Lower lobe of right lung (tissue), 2 donors: ENCODE measurements around the gene ANKRD28. TPM values are rescaled to one million over a fixed set of nuclear protein-coding genes. Genes with fewer than 3 reads are reported as not detected.

Source experiments
- ATAC-seq, 2 donors: fragments of 200-7000 bp; cut with Tn5 transposase; one replicate each; pipeline ENCODE4 v1.9.1; 2020 to 2022; ENCODE audit warnings: mild to moderate bottlenecking in 2 of 2, moderate library complexity in 2 of 2
- DNase-seq: peaks from one replicate; pipeline ENCODE4 v3.0.0-alpha.2; 2020
- H3K27ac ChIP-seq: fragments of 200-600 bp; one replicate; pipeline ENCODE4 v1.8.0; 2022
- H3K27me3 ChIP-seq: fragments of 200-600 bp; one replicate; pipeline ENCODE4 v1.8.0; 2022; ENCODE audit warnings: low read depth
- H3K36me3 ChIP-seq: fragments of 200-600 bp; one replicate; pipeline ENCODE4 v1.8.0; 2022; ENCODE audit warnings: mild to moderate bottlenecking
- H3K4me1 ChIP-seq: fragments of 200-600 bp; one replicate; pipeline ENCODE4 v1.8.0; 2022
- H3K4me3 ChIP-seq: fragments of 200-600 bp; one replicate; pipeline ENCODE4 v1.8.0; 2022; ENCODE audit warnings: mild to moderate bottlenecking
- H3K9me3 ChIP-seq: fragments of 200-600 bp; one replicate; pipeline ENCODE4 v1.8.0; 2022
- intact Hi-C: fragments of 100-400 bp; cut with DNase I; formaldehyde crosslinking; loops from one replicate; pipeline ENCODE4 v1.11.0; 2022
- total RNA-seq: library from RNA; stranded (reverse); fragmentation: NEBNext Ultra II Directional; extraction: Animal tissue kit (Norgen Biotek cat#: 25700); gene quantifications from one replicate; pipeline ENCODE4 v1.2.1, GENCODE V29; 2021
- TF ChIP-seq, protein P1 (sequence below): fragments of 200-600 bp; IDR thresholded peaks from one replicate; pipeline ENCODE4 v1.8.0; 2022; ENCODE audit warnings: antibody characterized with exemption, mild to moderate bottlenecking
- donor health status: DM: no; HTN: yes; CAD: no; lungs with severe emphysema.

ANKRD28 gene
- total RNA-seq, 1 donor from 2014 or later: 57.2 TPM

DNA sequence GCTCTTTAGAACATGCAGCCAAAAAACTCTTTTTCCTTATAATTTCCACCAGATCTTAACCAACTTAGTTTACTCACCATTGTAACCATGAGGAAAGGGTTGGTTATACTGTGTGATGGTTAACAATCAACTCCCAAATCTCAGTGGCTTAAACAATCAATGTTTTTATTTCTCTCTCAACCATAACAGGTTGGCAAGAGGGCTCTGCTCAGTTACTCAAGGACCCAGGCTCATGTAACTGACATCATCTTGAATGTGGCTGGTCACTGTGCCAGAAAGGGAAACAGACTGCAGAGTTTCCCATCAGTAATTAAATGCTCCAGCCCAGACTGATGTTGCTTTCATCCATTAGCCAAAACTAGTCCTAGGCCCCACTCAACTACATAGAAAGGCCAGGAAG, 69.0 kb downstream of the ANKRD28 start:
- H3K27me3 ChIP-seq: no peaks in the 10 kb centered on the region
- ATAC-seq (no peak), DNase-seq (no peak)
- peaks cover 43% of the 10 kb centered on the region for H3K36me3 ChIP-seq
- H3K27ac ChIP-seq: no peak overlapping the region
- intact Hi-C loops: no loop called here
- peaks cover 3% of the 10 kb centered on the region for H3K4me1 ChIP-seq
- no peaks in the 10 kb centered on the region for H3K9me3 ChIP-seq
- TF ChIP-seq, protein P1, sequence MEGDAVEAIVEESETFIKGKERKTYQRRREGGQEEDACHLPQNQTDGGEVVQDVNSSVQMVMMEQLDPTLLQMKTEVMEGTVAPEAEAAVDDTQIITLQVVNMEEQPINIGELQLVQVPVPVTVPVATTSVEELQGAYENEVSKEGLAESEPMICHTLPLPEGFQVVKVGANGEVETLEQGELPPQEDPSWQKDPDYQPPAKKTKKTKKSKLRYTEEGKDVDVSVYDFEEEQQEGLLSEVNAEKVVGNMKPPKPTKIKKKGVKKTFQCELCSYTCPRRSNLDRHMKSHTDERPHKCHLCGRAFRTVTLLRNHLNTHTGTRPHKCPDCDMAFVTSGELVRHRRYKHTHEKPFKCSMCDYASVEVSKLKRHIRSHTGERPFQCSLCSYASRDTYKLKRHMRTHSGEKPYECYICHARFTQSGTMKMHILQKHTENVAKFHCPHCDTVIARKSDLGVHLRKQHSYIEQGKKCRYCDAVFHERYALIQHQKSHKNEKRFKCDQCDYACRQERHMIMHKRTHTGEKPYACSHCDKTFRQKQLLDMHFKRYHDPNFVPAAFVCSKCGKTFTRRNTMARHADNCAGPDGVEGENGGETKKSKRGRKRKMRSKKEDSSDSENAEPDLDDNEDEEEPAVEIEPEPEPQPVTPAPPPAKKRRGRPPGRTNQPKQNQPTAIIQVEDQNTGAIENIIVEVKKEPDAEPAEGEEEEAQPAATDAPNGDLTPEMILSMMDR: no peak
- no peak overlapping the region for H3K4me3 ChIP-seq

DNA sequence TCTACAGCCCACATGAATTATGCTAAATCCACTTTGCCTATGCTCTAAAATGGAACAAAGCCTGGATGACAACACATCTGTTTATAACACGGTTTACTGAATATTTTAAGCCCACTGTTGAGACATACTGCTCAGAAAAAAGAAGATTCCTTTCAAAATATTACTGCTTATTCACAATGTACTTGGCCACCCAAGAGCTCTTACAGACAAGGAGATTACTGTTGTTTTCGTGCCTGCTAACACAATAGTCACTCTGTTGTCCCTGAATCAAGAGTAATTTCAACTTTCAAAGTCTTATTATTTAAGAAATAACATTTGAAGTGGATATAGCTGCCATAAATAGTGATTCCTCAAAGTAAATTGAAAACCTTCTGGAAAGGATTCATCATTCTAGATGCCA, 70.9 kb downstream of the ANKRD28 start:
- no peak for DNase-seq
- no peak overlapping the region for H3K27ac ChIP-seq
- TF ChIP-seq, protein P1: no peak
- no peak for ATAC-seq
- H3K36me3 ChIP-seq: peaks cover 43% of the 10 kb centered on the region
- no peaks in the 10 kb centered on the region for H3K9me3 ChIP-seq
- H3K4me3 ChIP-seq: no peak overlapping the region
- no peaks in the 10 kb centered on the region for H3K27me3 ChIP-seq
- H3K4me1 ChIP-seq: peaks cover 7% of the 10 kb centered on the region
- intact Hi-C loops: no loop called here

DNA sequence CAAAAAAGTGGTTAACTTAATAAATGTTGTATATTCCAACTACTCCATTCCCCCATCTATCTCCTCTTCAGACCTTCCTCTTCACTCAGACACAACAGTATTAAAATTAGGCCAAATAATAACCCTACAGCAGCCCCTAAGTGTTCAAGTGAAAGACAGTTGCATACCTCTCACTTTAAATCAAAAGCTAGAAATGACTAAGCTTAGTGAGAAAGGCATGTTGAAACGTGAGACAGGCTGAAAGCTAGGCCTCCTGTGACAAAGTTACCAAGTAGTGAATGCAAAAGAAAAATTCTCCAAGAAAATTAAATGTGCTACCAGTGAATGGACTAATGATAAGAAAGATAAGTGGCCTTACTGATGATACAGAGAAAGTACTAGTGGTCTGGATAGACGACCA, 71.7 kb downstream of the ANKRD28 start:
- Histone ChIP-seq H3K9me3 (no peaks in the 10 kb centered on the region), H3K4me1 (peaks cover 7% of the 10 kb centered on the region), H3K27ac (no peak overlapping the region), H3K36me3 (peaks cover 47% of the 10 kb centered on the region), H3K27me3 (no peaks in the 10 kb centered on the region), H3K4me3 (no peak overlapping the region)
- no peak for ATAC-seq
- no peak for DNase-seq
- TF ChIP-seq, protein P1: no peak
- intact Hi-C loops: no loop called here

DNA sequence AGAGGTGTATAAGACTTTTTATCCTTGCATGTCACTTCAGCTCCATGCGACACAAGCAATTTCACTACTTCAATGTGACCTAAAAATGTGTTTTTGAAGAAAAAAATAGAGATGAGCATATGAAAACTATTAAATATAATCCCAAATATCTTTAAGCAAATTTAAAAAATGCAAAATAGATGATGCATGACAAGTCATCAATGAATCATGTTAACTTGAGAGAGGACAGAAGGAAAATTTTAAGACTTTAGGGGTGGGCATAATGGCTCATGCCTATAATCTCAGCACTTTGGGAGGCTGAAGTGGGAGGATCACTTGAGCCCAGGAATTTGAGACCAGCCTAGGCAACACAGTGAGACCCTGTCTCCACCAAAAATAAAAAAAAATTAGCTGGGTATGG, 73.3 kb downstream of the ANKRD28 start:
- TF ChIP-seq, protein P1: no peak

DNA sequence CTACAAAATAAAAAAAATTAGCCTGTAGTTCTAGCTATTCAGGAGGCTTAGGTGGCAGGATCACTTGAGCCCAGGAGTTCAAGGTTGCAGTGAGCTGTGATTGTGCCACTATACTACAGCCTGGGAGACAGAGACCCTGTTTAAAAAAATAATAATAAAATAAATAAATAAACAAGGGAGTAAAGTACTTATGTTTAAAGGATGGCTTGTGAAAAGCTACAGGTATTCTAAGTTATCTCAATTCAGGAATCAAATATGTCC, 74.2 kb downstream of the ANKRD28 start:
- TF ChIP-seq, protein P1: no peak
- DNase-seq: no peak
- Histone ChIP-seq H3K27me3 (no peaks in the 10 kb centered on the region), H3K4me3 (no peak overlapping the region), H3K4me1 (peaks cover 7% of the 10 kb centered on the region), H3K36me3 (peaks cover 49% of the 10 kb centered on the region), H3K27ac (no peak overlapping the region), H3K9me3 (no peaks in the 10 kb centered on the region)
- no peak for ATAC-seq
- intact Hi-C loops: no loop called here

More for the DNA sequence above, 73.3 kb downstream of the ANKRD28 start:
- Histone ChIP-seq H3K4me3 (no peak overlapping the region), H3K9me3 (no peaks in the 10 kb centered on the region), H3K27ac (no peak overlapping the region), H3K27me3 (no peaks in the 10 kb centered on the region), H3K36me3 (peaks cover 49% of the 10 kb centered on the region), H3K4me1 (peaks cover 7% of the 10 kb centered on the region)
- intact Hi-C loops: no loop called here
- ATAC-seq (no peak), DNase-seq (no peak)
